Esophagus squamous epithelium (tissue), 4 donors: ENCODE results near the gene TBL1Y.

Experiments used
- CTCF ChIP-seq, 6 experiments: fragments of 450-650 bp in 4 of 6; fragments of 200-600 bp in 2 of 6; sonication (generic) in 2 of 6; IDR thresholded peaks; one replicate each; pipeline ENCODE4 v1.5.1; 2016 to 2019; ENCODE audit warnings: antibody characterized with exemption in 6 of 6, mild to moderate bottlenecking in 4 of 6, moderate library complexity in 4 of 6
- POLR2A ChIP-seq, 4 donors: fragments of 450-650 bp; IDR thresholded peaks; one replicate each; pipeline ENCODE4 v1.6.1; 2017; ENCODE audit warnings: antibody characterized with exemption in 4 of 4, mild to moderate bottlenecking in 4 of 4, moderate library complexity in 3 of 4

- no peak for TF ChIP-seq CTCF (IDR thresholded peaks at IDR 0.05)
- no peak for TF ChIP-seq POLR2A (IDR thresholded peaks at IDR 0.05)
These were observed 89.4 kb downstream of the TBL1Y start for GRCh38 chrY:6999905-7000304.
